ENCODE measurements around the gene ENOPH1.

Gene ENOPH1

DNA sequence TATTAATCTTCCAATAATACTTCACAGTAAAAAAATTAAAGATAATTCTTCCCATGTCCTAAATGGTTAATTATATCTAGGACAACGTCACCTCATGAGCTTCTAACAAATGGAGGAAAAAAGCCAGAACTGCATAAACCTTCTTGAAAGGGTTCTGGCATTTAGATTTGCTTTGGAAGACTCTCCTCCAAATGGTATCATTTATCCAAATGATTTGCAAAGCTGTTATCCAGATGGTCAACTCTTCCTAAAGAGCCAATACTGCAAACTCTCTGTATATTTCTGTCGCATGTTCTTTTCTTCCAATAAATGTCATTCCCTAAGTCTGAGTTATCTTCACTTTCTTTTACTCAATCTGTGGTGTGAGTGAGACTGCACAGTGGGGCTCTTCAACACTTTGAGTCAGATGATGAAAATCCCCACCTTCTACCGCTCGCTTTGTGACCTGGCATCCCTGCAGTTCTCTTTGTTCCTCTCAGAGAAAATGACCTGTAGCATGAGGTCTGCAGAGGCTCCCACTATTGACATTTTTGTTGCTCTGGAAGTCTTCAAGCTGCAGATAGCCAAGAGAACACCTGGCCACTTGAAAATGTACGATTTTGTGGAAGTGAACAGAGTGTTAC lies 78.5 kb downstream of the ENOPH1 start:
- no peak for DNase-seq (ENCODE audit: low read depth in 2 of 2)

DNA sequence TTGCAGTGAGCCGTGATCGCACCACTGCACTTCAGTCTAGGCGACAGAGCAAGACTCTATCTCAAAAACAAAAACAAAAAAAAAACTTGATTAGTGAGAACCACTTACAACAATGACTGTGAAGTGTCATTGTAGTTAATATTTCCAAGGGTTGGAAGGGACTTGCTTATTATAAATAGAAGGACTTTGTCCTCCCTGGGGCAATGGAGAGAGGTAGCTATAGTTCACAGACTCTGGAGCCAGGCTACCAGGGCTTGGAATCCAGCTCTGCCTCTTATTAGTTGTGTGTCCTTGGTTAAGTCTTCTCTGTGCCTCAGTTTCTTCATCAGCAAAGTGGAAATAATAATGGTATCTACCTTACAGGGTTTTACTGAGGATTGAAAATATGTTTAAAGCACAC lies 79.8 kb downstream of the ENOPH1 start:
- no peak for DNase-seq (ENCODE audit: low read depth in 2 of 2)
